ENCODE measurements around the gene DGKZ.
"Not testable (repeated sequence)": the region's sequence is repeated elsewhere in the genome, so short reads cannot be mapped to it uniquely, and the experiment has no call there.

DGKZ gene

DNA sequence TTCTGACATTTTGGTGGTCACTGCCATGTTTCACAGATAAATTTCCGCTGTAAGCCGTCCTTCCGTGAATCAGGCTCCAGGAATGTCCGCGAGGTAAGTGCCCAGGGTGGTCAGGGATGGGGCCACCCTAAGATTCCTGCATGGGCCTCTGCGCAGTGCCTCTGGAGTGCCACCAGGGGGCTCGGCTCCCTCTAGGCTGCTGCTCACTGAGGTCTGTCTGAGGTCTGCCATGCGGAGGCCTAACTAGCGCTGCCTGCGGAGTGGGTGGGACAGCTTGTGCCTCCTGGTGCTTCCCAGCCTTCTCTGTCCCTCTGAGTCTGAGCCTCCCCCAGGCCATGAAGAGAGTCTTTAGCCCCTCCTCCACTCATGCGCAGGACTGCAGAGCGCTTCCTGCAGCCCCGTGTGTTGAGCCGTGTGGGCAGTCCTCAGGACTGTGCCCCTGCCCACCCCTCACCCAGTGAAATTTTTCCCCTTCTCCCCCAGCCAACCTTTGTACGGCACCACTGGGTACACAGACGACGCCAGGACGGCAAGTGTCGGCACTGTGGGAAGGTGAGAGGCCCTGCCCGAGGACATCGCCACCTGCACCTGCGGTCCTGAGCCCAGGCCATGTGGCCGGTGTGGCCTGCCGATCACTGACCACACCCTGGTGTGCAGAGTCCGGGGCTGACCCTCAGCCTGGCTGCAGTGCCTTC is 22.3 kb downstream of the DGKZ start:
- peak; percentile 21 for DNase-seq

DNA sequence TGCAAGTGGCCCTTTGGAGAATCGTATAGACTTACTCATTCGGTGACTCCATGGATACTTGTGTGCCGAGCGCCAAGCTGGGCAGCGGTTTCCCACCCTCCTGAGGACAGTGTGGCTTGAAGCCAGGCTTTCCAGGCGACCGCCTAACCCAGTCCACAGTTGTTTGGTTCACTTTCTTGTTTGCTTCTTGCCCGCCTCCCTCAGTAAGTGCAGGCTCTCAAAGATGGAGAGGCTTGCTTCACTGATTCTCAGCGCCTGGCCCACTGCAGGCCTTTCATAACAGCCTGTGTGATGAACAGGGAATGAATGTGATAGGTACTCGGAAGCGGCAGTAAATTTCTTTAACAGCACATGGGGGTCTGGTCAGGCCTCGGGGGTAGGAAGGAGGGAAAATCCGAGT is 23.0 kb downstream of the DGKZ start:
- DNase-seq: no peak

DNA sequence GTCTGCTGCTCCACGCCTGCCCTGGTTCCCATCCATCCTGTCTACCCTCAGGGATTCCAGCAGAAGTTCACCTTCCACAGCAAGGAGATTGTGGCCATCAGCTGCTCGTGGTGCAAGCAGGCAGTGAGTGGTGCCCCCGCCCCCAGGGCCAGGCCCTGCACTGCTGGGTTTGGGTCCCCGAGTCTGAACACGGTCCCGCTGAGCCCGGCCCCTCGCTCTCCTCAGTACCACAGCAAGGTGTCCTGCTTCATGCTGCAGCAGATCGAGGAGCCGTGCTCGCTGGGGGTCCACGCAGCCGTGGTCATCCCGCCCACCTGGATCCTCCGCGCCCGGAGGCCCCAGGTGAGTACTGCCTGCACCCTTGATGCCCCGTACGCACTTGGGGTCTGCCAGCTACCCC is 24.0 kb downstream of the DGKZ start:
- DNase-seq: not testable (repeated sequence)

DNA sequence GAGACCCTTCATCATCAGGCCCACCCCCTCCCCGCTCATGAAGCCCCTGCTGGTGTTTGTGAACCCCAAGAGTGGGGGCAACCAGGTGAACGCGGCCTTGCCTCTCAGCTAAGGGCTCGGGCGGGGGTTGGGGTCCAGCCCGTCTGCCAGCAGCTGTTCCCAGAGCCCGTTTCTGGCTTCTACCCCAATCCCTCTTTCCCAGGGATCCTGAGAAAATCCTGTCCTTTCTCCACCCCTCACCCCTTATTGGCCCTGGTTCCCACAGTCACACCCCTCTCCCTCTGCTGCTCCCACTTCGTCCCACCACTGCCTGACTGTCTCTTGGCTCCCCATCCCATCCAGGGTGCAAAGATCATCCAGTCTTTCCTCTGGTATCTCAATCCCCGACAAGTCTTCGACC is 24.8 kb downstream of the DGKZ start:
- DNase-seq: no peak

DNA sequence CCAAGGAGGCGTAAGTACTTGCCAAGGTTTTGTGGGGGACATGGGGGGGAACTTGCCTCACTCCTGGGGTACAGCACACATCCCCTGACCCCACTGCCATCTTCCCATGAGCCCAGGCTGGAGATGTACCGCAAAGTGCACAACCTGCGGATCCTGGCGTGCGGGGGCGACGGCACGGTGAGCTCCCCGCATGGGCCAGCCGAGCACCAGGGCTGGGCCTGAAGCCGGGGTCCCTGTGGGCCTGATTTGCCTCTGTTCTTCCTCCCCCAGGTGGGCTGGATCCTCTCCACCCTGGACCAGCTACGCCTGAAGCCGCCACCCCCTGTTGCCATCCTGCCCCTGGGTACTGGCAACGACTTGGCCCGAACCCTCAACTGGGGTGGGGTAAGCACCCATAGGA is 25.2 kb downstream of the DGKZ start:
- not testable (repeated sequence) for DNase-seq

DNA sequence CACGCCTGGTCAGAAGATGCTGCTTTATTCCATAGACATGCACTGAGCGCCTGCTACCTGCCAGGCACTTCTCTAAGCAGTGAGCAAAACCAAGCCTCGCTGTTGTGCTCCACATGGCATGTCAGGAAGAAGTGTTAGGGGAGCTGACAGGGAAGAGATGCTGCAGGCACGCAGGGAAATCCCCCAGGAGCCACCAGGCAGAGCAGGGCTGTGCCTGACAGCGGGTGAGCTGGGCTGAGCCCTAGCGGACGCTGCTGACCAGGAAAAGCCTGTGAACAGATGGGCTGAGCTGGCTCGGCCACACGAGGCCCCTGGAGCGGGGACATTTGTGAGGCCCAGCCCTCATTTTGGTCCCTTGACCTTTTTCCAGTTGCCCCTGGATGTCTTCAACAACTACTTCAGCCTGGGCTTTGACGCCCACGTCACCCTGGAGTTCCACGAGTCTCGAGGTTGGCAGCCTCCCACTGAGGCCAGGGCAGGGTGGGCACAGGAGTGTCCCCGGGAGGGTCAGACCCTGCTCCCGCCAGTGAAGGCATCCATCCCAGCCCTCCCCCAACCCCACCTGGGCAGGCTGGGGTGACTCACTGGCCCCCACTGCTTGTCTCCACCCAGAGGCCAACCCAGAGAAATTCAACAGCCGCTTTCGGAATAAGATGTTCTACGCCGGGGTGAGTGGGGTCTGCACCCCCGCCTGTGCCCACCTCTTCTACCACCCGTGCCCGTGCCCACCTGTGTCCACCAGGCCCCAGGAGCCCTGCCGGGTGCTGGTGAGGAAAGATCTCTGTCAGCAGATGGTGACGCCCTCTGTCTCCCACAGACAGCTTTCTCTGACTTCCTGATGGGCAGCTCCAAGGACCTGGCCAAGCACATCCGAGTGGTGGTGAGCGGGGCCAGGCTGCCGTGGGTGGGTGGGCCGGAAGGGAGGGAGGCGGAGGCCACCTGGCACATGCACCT is 26.8 kb downstream of the DGKZ start:
- no peak for DNase-seq

DNA sequence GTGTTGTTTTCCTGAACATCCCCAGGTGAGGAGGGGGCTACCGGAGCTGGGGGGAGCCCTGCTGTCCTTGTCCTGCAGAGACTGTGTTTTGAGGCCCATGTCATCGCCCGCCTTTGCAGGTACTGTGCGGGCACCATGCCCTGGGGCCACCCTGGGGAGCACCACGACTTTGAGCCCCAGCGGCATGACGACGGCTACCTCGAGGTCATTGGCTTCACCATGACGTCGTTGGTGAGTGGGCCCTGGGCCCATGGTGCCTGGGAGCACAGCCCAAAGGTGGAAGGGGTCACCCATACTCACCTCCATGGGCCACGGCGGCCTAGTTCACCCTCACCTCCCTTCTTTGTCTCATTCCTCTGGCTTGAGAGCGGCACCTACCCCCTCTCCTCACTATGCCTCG is 27.6 kb downstream of the DGKZ start:
- no peak for DNase-seq

DNA sequence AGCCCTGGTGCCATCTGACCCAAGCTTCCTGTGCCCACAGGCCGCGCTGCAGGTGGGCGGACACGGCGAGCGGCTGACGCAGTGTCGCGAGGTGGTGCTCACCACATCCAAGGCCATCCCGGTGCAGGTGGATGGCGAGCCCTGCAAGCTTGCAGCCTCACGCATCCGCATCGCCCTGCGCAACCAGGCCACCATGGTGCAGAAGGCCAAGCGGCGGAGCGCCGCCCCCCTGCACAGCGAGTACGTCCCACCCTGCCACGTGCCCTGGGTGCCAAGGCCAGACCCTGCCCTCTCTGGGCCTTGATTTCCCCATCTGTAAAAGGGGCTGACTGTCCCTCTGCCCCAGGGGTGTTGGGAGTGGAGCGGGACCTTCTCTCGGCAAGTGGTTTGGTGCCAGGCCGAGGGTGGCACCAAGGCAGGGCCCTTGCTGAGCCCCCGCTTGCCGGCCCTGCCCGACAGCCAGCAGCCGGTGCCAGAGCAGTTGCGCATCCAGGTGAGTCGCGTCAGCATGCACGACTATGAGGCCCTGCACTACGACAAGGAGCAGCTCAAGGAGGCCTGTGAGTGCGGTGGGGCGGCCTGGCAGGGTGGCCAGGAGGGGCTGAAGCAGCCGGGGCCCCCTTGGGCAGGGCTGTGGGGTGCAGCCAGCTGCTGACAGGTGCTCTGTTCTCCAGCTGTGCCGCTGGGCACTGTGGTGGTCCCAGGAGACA is 28.3 kb downstream of the DGKZ start:
- DNase-seq: no peak

DNA sequence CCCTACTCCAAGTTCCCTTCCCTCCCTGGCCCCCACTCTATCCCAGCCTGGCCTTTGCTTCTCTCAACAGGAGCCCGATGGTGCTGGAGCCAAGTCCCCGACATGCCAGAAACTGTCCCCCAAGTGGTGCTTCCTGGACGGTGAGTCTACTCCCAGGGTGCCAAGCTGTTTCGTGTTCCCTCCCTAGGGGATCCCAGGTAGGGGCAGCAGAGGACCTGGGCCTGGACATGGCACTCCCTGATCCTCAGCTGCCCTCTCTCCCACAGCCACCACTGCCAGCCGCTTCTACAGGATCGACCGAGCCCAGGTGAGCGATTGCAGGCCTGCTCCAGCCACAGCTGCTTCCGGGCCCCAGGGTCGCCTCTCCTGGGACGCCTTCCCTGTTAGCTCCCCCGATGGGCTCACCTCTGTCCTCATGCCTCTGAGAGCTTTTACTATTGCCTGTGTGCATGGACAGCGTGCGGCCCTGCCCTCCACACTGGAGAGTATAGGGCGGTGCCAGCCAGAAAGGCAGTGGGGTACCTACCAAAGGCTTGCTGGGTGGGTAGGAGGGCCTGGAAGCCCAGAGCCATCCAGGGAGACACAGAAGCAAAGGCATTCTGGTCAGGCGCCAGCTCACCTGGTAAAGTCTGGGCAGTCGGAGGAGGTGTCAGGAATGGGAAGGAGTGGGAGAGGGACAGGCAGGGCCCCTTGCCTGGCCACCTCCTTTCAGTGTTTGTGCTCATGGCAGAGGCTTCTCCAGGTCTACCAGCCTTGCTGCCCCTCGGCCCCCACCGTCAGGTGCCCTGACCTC is 29.2 kb downstream of the DGKZ start:
- no peak for DNase-seq

DNA sequence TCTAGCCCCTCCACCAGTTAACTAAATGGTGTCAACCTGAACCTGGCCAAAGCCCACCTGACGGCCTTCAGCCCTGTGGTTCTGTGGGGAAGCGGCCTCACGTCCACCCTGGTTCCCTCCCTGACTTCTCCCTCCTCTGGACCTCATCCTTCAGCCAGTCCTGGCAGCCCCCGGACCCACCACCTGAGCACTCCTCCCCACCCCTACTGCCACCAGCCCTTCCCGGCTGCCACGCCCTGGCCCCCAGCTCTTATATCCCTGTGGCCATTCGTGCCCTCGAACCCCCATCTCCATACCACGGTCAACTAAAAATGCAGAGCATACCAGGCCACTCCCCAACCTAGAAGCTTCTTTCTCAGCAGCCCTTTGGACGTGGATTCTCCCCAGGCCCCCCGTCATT is 30.0 kb downstream of the DGKZ start:
- DNase-seq: no peak

DNA sequence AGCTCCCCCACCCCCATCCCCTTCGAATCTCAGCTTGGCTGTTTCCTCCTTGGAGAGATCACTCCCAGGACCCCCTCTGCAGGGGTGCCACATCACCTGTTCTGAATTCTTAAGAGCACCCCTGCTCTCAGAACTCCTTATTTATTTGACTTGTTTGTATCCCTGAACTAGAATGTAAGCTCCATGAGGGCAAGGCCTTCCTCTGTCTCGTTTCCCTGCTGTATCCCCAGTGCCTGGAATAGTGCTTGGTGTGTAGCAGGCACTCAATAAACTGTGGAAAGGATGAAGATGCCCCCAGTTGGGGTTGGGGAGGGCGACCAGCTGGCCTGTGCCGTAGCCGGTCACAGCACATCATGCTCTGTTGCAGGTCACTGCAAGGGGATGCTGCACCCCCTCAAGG is 30.6 kb downstream of the DGKZ start:
- DNase-seq: no peak

DNA sequence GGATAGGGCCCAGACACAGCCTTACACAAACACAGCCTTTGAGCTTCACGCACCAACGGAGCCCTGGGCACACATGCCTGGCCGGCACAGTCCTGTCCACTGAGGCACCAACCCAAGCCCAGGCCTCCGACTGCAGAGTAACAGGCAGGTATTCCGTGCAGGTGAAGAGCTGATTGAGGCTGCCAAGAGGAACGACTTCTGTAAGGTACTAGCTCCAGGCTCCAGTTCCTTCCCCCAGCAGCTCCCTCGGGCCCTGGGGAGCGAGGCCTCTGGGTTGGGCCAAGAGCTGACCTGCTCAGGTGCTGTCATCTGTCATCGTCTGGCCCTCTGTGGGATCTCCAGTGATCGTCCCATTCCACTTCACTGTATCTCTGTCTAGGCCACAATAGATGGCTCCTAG is 31.0 kb downstream of the DGKZ start:
- no peak for DNase-seq

DNA sequence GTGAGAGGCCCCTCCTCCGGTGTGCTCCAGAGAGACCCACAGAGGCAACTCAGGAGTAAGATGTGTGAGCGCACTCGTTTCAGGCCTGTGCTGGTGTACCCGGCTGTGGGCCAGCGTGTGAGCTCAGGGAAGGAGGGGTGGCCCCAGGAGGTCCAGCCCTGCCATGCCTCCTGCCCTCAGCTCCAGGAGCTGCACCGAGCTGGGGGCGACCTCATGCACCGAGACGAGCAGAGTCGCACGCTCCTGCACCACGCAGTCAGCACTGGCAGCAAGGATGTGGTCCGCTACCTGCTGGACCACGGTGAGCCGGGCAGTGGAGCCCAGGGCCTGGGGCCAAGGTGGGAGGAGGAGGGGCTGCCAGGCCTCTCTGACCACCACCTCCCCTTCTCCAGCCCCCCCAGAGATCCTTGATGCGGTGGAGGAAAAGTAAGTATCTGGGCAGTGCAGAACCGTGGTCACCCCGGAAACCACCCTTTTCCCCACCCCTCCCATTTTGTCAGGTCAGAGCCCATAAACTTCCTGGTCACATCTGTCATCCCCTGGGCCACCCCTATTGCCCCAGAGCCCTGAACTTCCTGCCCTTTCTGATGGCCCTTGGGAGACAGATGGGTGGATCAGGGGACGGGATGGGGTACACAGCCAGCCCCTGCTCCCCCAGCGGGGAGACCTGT is 31.7 kb downstream of the DGKZ start:
- no peak for DNase-seq

DNA sequence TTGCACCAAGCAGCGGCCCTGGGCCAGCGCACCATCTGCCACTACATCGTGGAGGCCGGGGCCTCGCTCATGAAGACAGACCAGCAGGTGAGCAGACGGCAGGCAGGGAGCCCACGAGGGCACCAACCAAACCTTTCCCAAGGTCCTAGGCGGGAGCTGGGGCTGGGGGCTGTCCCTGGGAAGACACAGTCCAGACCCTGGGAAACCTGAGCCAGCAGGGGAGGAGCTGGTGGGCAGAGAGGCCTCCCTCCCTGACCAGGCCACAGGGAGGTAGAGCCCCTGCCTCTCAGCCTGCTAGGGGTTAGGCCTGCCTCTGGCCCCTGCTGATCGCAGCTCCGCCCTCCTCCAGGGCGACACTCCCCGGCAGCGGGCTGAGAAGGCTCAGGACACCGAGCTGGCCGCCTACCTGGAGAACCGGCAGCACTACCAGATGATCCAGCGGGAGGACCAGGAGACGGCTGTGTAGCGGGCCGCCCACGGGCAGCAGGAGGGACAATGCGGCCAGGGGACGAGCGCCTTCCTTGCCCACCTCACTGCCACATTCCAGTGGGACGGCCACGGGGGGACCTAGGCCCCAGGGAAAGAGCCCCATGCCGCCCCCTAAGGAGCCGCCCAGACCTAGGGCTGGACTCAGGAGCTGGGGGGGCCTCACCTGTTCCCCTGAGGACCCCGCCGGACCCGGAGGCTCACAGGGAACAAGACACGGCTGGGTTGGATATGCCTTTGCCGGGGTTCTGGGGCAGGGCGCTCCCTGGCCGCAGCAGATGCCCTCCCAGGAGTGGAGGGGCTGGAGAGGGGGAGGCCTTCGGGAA is 32.4 kb downstream of the DGKZ start:
- DNase-seq: not testable (repeated sequence)

DNA sequence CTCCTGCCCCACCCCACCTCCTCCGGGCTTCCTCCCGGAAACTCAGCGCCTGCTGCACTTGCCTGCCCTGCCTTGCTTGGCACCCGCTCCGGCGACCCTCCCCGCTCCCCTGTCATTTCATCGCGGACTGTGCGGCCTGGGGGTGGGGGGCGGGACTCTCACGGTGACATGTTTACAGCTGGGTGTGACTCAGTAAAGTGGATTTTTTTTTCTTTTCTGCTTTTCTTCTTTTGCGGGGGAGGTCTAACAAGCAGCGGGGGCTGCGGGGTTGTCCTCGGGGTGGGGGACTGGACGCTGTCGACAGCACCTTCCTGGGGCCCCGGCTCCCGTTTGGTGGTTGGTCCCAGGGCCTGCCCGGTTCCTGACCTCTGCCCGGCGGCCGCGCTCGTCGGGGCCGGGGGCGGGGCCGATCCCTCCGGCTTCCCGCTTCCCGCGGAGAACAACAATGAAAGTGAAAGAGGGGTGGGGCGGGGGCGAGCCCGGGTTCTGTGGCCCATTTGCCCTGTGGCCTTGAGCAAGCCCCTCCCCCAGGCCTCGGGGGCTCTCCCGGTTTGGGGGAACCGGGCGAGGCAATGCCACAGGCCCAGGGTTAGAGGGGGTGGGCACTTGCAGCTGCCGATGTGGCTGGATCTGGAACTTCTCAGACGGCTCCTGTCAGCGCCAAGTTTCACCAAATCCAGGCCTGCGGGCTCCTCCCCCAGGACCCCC is 33.2 kb downstream of the DGKZ start:
- DNase-seq: peak; percentile 27

DNA sequence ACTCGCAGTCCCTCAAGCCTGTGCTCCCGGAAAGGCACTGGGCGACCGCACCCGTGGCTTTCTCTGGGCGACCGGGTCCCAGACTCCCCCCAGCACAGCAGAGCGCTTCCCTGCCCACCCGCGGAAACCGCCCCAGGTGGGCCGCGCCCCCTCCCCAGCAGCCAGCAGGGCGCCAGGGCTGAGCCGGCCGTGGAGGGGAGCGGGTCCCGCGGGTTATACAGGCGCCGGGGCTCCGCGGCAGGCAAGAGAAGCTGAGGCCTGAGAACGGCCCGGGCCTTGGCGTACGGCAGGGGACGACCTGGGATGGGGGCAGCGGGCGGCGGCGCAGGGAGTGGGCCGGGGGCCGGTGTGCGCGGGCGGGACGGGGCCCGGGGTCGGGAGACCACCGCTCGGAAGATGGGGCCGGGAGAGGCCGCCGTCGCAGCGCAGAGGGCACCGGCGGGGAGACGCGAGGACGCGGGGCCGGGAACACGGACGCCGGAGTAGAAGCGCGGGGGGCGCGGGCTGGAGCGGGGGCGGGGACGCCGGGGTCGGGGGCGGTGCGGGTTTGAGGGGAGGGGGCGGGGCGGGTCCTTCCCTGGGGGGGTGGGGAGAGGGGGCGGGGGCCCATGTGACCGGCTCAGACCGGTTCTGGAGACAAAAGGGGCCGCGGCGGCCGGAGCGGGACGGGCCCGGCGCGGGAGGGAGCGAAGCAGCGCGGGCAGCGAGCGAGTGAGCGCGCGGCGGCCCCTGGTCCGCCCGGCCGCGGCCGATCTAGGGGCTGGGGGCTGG is 34.0 kb downstream of the DGKZ start, which contains the start of gene MDK:
TSS of gene MDK (plus strand) at position 622 of the 771 bp plus-strand sequence. CDS start 389 bp downstream, outside the sequence.
- no peak for DNase-seq

DNA sequence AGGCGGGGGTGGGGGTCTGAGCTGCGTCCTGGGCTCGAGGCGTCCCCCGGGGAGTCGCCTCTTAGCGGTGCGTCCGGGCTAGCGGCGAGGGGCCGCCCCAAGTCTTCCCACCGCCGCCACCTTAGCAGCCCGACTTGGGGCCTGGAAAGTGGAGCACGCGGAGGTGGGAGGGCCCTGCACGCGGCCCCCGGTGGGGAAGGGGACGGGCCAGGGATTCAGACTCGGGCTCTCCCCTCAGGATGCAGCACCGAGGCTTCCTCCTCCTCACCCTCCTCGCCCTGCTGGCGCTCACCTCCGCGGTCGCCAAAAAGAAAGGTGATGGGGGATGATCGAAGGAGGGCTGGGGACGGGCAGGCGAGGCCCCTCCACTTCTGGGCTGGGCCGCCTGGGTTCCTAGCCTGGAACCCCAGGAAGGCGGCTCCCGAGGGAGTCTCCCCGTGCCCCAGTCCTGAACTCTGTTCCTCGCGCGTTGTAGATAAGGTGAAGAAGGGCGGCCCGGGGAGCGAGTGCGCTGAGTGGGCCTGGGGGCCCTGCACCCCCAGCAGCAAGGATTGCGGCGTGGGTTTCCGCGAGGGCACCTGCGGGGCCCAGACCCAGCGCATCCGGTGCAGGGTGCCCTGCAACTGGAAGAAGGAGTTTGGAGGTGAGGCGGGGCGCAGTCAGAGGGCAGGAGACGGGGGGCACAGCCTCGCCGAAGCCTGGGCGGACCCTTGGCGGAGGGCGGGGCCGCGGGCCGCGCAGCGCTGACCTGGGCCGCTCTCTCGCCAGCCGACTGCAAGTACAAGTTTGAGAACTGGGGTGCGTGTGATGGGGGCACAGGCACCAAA is 34.8 kb downstream of the DGKZ start:
- DNase-seq: no peak

DNA sequence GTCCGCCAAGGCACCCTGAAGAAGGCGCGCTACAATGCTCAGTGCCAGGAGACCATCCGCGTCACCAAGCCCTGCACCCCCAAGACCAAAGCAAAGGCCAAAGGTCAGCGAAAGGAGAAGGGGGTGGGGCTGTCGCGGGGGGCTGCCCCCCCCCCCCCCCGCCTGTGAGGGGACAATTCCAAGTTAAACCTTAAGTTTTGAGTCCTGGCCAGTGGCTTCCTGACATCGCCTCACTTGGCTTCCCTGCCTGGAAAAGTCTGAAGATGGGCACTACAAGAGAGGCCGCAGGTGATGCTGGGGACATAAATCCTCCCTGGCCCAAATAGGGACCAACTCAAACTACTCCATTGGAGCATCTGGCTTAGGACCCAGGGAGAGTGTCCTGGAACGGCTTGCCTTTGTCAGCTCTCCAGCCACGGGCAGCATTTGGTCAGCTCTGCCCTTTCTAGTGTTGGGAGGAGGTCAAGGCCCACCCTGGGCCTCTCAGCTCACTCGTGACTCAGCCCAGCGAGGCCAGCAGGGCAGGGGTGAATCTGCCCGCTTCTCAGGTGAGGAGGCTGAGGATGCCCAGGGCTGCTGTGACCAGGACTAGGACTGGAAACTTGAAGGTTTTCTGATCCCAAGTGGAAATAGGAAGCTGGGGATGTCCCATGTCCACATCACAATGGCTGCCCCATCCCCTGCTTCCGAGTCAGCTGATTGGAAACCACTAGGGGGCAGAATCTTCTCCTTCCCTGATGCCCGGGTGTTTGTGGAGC is 35.6 kb downstream of the DGKZ start:
- no peak for DNase-seq
